ENCODE results near the gene BIVM.

DNA sequence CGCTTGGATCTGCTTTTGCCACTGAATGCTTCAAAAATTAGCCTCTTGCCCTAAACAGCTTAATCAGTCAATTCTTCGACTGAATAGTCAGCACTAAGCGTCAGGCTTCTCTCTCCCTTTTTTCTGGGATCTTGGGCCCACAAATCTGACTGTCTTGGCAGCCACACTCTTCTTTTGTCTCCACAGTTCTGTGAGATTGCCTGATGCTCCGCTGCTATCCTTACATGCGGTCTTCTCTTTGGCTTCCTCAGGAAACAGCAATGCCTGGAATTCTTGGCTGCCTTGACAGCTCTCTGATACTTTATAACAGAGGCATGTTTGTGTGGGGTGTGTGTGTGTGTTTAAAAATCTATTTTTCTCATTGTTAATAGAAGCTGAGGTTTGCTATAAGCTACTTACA, 79.6 kb downstream of the BIVM start:
- TF ChIP-seq CTCF (IDR thresholded peaks at IDR 0.05) (no peak), ZFX (IDR thresholded peaks at IDR 0.05; ENCODE audit: borderline replicate concordance) (no peak)

All from 22Rv1 (cell line).